Left cardiac atrium (tissue), 4 donors: Measurements from ENCODE around the gene MED23. TPM values are rescaled to one million over a fixed set of nuclear protein-coding genes. Genes with fewer than 3 reads are reported as not detected.

Experiments
- ATAC-seq, 2 donors: fragments of 200-7000 bp; cut with Tn5 transposase; one replicate each; pipeline ENCODE4 v1.9.1; 2020; ENCODE audit warnings: mild to moderate bottlenecking in 2 of 2, moderate library complexity in 2 of 2
- DNase-seq: peaks from one replicate; pipeline ENCODE4 v3.0.0-alpha.2; 2020
- intact Hi-C, 2 donors: fragments of 100-400 bp; cut with DNase I; formaldehyde crosslinking; loops; one replicate each; pipeline versions ENCODE4 v1.14.1 to v1.15.1; 2022 to 2023
- total RNA-seq, 2 donors: library from RNA; stranded (reverse); fragmentation: NEBNext Ultra II Directional; extraction: Animal tissue kit (Norgen Biotek cat#: 25700); gene quantifications; one replicate each; pipeline ENCODE4 v1.2.1, GENCODE V29; 2021
- donor health status: DM: no; HTN: yes; CAD: no.
- donor health status: DM: no; HTN: yes; CAD: no; lungs with severe emphysema.
- donor health status: DM: yes; HTN: yes; CAD: no.
- donor health status: Dilated cardiomyopathy.

The MED23 gene
- total RNA-seq, 2 donors from 2014 or later = 12.5 to 15.1 TPM

GRCh38 chr6:131643855-131644460 is 15.9 kb upstream of the MED23 start:
- intact Hi-C loops = no loop called here
- ATAC-seq (no peak), DNase-seq (no peak)

GRCh38 chr6:131642987-131643611 is 15.1 kb upstream of the MED23 start:
- no peak for DNase-seq
- intact Hi-C loops = no loop called here
- no peak for ATAC-seq

GRCh38 chr6:131642565-131642964 is 14.5 kb upstream of the MED23 start:
- intact Hi-C loops = no loop called here
- ATAC-seq (no peak), DNase-seq (no peak)

DNA sequence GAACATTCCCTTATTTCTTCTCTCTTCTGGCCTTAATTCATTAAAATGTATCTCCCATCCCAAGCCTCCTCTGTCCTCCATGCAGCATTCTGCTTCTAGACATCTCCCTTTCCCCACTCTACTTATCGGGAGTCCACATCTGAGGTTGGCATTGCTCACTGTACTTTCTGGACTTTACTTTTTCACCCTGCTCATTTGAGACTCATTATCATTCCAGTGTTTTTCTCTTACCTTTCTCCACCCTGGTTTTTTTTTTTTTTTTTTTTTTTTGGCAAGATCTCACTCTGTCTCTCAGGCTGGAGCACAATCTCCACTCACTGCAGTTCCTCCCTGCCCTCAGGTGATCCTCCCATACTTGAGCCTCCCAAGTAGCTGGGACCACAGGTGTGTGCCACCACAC is 13.5 kb upstream of the MED23 start:
- DNase-seq = no peak
- ATAC-seq = no peak
- intact Hi-C loops = no loop called here

DNA sequence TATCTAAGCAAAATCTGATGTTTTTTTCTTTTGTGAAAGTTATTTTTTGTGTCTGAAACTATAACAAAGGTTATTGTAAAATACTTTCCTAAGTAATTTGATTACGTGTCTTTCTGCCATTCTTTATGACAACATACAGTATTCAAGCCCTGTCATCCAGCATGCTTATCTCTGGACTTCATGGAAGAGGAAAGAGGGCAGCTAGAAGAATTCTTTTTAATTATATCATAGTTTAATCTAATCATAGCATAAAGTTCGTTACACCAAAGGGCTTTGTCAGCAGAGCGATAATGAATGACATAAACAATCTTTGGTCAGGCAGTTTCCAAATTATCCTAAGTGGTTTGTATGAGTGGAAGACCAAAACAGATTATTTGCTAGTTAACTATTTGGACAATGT is 12.5 kb upstream of the MED23 start:
- intact Hi-C loops = no loop called here
- no peak for ATAC-seq
- no peak for DNase-seq

GRCh38 chr6:131640100-131640499 is 12.1 kb upstream of the MED23 start:
- DNase-seq = no peak
- no peak for ATAC-seq
- intact Hi-C loops = no loop called here

- intact Hi-C loops = no loop called here
- DNase-seq (no peak), ATAC-seq (no peak)
Observed at GRCh38 chr6:131638013-131638412, 10.0 kb upstream of the MED23 start.

DNA sequence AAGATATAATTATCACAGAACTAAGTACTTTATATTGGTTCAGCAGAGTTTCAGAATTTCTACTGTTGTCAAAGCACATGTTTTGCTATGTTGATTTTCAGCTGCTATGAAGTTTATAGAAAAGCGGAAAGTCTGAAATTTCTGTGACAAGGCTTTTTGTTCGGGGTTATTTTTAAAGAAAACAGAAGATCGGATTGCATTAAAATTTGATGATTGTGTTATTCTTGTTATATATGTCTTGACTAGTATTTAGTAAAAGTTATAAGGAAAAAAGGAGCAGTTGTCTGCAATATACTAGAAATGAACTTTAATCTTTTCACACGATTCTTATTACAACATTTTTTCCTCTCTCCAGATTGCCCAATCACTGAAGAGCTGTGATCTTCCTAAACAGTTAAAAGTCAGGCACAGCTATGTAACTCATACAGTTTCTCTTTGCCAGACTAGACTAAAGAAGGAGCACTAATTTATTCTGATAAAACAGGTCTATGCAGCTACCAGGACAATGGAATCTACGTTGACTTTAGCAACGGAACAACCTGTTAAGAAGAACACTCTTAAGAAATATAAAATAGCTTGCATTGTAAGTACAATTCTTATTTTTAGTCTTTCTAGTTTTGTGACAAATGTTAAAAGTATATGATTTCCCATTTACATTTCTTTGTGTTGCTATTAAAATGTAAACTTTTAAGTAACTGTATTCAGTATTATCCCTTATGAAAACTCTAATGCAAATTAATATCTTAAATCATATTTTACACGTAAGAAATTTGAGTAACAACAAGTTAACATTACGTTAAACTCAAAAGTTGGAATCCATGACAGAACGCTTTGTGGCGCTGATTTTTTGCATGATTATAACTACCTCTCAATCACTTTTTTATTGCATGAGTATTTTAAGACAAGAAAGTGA is 9.1 kb upstream of the MED23 start, which contains the start of gene ENPP3:
TSS of gene ENPP3 (plus strand) at position 423 of the 913 bp plus-strand sequence. CDS start at position 506, 83 bp downstream.
- DNase-seq (no peak), ATAC-seq (peak in 1 of 2 donors; percentile 47)
- intact Hi-C loops = no loop called here

DNA sequence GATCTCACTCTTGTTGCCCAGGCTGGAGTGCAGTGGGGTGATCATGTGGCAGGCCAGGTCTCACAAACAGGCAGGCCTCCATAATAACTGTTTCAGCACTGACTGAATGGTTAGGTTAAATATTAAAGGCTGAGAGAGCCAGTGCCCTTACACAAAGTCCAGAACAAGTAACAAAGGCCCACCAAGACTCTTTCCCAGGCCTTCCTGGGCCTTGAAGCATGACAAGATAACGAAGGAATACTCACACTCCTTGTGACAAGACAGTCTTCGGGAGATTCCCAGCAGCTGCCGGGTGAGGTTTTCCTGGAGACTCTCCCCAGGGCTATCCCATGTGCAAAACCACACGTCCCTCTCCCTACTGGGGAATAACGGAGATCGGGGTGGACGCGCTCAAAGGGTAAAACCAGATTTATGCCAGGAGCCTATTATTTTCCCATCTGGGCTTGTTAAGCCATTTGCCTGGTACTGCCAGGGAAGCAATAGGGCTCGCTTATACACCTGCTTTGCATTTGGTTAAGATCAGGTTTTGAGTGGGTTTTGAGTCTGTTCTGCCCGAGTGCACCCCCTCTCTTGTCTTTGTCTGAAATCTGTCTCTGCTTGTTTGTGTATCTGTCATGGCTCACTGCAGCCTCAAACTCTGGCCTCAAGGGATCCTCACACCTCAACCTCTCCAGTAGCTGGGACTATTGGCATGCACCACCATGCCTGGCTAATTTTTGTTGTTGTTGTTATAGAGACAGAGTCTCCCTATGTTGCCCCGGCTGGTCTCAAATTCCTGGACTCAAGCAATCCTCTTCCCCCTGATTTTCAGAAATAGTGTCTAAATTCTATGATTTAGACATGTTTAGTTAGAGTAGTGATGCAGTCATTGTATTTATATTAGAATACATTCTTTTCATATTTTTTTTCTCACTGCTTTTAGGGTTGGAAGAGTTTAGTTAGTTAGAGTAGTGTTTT is 7.6 kb upstream of the MED23 start:
- DNase-seq (no peak), ATAC-seq (no peak)
- intact Hi-C loops = no loop called here

DNA sequence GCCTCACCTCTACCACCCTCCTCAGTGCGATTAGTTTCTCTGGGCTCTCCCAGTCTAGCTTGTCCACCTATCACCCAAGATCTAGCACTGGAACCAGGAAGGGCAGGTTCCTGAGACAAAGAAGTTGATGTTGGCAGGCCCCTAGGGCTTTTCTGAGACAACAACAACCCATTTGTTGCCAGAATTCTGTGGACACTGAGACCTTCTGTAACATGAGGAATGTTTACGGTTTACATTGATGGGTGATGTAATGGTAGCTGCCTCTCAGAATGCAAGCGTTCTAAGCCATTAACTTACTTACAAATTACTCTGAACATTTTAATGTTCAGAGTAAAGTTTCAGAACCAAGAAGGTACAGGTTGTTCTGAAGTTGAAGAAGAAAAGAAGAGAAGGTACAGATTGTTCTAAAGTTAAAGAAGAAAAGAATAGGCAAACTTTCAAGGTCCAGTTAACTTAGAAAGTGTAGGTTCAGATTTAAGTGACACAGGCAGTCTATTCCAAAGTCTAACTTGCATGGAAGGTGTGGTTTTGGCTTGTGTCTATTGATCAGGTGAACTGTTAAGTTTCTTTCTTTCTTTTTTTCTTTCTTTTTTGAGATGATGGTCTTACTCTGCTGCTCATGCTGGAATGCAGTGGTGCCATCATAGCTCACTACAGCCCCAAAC is 3.7 kb upstream of the MED23 start:
- ATAC-seq (no peak), DNase-seq (no peak)
- intact Hi-C loops = no loop called here

DNA sequence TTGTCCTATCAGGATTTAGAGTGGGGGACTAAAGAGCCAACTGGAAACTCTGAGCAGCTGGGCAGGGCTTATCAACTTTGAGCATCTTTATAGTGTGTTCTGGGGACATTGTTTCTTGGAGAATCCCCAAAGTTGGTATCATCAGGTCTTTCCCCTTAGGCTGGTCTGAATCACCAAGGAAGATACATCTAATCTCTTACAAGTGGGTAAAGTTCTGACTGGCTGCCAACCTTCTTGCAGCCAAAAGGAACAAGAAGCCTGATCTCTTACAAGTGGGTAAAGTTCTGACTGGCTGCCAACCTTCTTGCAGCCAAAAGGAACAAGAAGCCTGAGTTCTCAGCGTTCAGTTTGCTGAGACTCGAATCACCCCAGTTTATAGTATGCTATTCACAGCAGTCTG is 1.6 kb upstream of the MED23 start:
- intact Hi-C loops = no loop called here
- ATAC-seq = peak in 1 of 2 donors; percentile 17
- DNase-seq = no peak

DNA sequence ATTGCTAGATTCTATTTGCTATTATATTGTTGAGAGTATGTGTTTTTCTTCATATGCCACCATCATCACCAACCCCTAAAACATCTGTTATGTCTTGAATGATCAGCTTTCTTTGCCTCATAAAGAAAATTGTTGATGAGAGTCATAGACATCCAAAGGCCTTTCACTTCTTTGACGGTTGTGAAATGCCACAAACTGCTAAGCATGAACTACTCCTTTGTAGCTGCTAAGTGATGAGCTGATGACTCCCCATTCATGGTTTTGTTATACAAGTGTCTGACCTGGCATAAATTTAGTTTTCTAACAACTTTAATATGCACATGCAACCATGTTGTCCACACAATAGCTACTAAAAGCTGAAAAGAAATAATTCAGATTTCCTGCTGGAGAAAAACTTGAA is 684 bp upstream of the MED23 start:
- intact Hi-C loops = no loop called here
- DNase-seq (no peak), ATAC-seq (no peak)

GRCh38 chr6:131615275-131615674 is 12.8 kb downstream of the MED23 start:
- ATAC-seq (no peak), DNase-seq (no peak)
- intact Hi-C loops = no loop called here

- ATAC-seq (no peak), DNase-seq (no peak)
- intact Hi-C loops = no loop called here
Observed at GRCh38 chr6:131613296-131613925, 14.6 kb downstream of the MED23 start.

DNA sequence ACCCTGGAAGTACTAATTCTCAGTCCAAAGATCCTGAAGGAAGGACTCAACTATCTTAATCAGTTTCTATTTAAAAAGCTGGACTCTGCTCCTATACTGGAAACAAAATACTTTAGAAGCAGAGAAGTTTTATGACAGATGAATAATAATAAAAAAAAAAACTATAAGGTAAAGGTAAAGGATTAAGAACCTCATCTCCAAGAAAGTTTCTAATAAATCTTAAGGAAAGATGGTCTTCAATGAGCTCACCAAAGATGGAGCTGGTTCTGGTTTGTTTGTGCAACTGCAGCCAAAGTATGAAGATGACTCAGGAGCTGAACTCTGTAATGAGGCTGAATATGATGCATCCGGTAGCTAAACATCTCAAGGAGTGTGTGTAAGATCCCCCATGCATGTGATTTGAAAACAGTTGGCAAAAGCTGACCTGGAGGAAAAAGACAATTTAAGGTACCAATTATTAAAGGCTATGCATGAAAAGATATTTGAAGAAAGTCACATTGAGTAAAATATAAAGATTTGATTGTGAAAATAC is 25.2 kb downstream of the MED23 start:
- ATAC-seq (no peak), DNase-seq (no peak)
- intact Hi-C loops = no loop called here

DNA sequence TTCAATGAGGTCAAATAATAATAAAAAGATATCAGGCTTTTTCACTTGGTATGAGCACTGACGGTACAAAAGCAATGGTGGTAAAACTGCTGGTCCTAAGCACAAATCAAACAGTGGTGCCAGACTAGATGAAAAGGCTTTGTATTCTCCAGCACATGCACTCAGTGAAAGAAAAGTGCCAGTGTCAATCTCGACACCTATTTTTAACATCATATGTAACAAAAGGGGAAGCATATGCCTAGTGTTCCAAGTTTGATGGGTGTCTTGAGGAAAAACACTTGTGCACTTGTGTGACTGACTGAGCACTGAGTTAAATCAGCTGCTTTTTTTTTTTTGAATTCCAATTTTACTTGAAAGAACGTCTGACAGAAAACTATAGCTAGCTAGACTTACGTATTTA is 27.3 kb downstream of the MED23 start:
- ATAC-seq (peak in 1 of 2 donors; percentile 30), DNase-seq (no peak)
- intact Hi-C loops = no loop called here

DNA sequence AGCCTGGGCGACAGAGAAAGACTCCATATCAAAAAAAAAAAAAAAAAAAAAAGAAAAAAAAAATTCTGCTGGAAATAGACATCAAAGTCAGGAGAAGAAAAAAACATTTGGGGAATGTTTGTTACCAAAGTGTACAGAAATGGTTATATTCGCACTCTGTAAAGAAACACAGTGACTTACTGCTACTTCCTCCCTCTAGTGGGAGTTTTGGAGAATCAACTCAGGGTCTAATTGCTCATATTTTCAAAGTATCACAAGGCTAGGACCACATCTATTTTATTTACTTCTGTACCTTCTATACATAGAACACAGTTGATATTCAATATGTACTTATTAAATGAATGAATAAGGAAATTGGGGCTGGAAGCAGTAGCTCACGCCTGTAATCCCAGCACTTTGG is 30.6 kb downstream of the MED23 start:
- DNase-seq (no peak), ATAC-seq (no peak)
- intact Hi-C loops = no loop called here

DNA sequence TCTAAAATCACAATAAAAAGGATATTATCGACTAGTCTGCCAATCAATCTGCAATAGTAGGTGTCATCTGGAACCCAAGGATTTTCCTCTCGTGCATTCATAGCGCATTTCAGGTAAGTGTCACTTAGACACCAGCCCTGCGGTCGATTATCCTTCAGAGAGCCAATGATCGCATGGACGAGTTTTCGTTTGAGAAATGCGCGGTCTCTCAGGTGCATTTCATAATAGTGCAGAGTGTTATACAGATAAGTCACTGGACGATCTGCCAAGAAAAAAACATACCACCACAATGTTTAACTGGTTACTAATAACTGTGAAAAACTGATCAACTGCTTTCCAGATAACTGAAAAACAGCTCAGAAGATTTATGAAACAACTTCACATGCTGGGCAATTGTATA is 34.0 kb downstream of the MED23 start:
- ATAC-seq (no peak), DNase-seq (no peak)
- intact Hi-C loops = no loop called here
